Prostate gland (tissue), 2 donors: Measurements from ENCODE around the gene AGAP2. TPM values are rescaled to one million over a fixed set of nuclear protein-coding genes. Genes with fewer than 3 reads are reported as not detected.
"Not testable (repeated sequence)": the region's sequence is repeated elsewhere in the genome, so short reads cannot be mapped to it uniquely, and the experiment has no call there.

Source experiments
- DNase-seq: peaks from one replicate; pipeline ENCODE4 v3.0.0-alpha.2; 2019; ENCODE audit warnings: low spot score
- H3K27ac ChIP-seq, 2 donors: fragments of 200-600 bp; sonication (generic); 2 replicates each; pipeline ENCODE4 v1.5.1; 2017 to 2019
- H3K27me3 ChIP-seq: fragments of 200-600 bp; sonication (generic); replicated peaks from 2 replicates; pipeline ENCODE4 v1.5.1; 2019; ENCODE audit not compliant: insufficient read depth
- H3K36me3 ChIP-seq, 2 donors: fragments of 200-600 bp; sonication (generic); 1 replicate in 1 of 2; 2 replicates in 1 of 2; pipeline versions ENCODE4 v1.5.1 to v1.8.1; 2017 to 2019
- H3K4me1 ChIP-seq: fragments of 200-600 bp; sonication (generic); replicated peaks from 2 replicates; pipeline ENCODE4 v1.5.1; 2019
- H3K4me3 ChIP-seq, 2 donors: fragments of 200-600 bp; sonication (generic); 2 replicates each; pipeline ENCODE4 v1.5.1; 2017 to 2019
- H3K9me3 ChIP-seq: fragments of 200-600 bp; sonication (generic); 2 replicates; pipeline ENCODE4 v1.5.1; 2017
- CTCF ChIP-seq, 4 experiments: fragments of 200-600 bp in 2 of 4; fragments of 450-650 bp in 2 of 4; sonication (generic) in 2 of 4; IDR thresholded peaks; 1 replicate in 3 of 4; 2 replicates in 1 of 4; pipeline ENCODE4 v1.5.1; 2016 to 2019; ENCODE audit warnings: antibody characterized with exemption in 4 of 4, mild to moderate bottlenecking in 2 of 4, moderate library complexity in 2 of 4
- POLR2A ChIP-seq: fragments of 450-650 bp; IDR thresholded peaks from one replicate; pipeline ENCODE4 v1.6.1; 2016; ENCODE audit warnings: antibody characterized with exemption, mild to moderate bottlenecking
- POLR2AphosphoS5 ChIP-seq: sonication (generic); formaldehyde crosslinking; IDR thresholded peaks from one replicate; pipeline ENCODE4 v1.6.1; 2017; ENCODE audit warnings: antibody characterized with exemption
- WGBS: methylation state at CpG from one replicate; pipeline ENCODE4 v1.1.5; 2018; 5-methylcytosine and 5-hydroxymethylcytosine counted together
- intact Hi-C: fragments of 100-400 bp; cut with DNase I; formaldehyde crosslinking; loops from one replicate; pipeline ENCODE4 v1.14.2; 2022
- total RNA-seq, 2 donors: library from RNA; depleted of rRNA; stranded (reverse); fragments of >200 nt; gene quantifications; one replicate each; pipeline ENCODE4 v1.1.0, GENCODE V29; 2016

AGAP2 gene
- total RNA-seq, 2 donors from 2014 or later: 0.82 to 4.2 TPM

DNA sequence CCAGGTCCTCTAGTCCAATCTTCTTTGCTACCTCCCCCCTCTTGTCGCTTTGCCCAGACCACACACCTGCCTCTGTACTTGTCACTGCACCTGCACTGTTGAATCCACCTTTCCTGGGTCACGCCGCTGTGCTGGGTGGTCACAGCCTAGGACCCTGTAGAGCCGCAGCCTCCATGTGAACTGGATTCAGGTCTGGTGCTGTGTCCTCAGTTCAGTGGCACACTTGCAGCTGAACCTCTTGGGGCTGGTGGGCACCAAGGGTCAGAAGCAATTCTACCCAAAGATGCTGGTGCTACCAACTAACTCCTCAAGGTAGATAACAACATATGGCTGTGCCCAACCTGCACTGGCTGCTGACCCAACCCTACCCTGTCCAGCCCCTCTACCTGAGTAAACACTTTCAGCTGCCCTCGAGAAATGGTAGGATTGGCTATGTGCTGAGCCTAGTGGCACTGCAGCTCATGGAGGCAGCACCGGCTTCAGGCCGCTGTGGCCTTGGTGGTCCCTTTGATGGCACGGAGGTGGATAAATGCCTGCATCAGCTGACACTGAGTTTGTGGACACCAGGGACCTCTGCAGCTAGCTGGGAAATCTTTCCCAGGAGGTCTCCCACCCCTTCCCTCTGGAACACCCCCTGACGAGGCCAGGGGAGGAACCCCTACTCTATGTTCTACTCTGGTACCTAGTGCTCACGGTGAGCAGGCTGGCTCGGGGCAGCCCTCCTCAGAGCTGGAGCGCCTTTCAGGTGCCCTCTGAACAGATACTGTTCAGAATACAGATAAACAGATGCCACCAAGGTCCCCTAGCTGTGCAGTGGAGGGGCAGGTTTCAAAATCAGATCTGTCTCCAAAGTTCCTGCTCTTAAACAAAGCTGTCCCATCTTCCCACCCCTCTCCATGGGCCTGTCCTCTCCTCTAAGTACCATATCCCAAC lies 14.3 kb downstream of the AGAP2 start:
- WGBS: 83% methylated on average over 12 of the region's 12 CpGs
- no peaks in the 10 kb centered on the region for H3K9me3 ChIP-seq
- no peak for DNase-seq
- no peak overlapping the region for H3K27ac ChIP-seq
- H3K4me3 ChIP-seq: no peak overlapping the region
- no peaks in the 10 kb centered on the region for H3K27me3 ChIP-seq
- intact Hi-C loops: no loop called here
- no peak for TF ChIP-seq POLR2A
- peaks cover under 1 to 12% of the 10 kb centered on the region in 2 donors for H3K36me3 ChIP-seq
- H3K4me1 ChIP-seq: no peaks in the 10 kb centered on the region

DNA sequence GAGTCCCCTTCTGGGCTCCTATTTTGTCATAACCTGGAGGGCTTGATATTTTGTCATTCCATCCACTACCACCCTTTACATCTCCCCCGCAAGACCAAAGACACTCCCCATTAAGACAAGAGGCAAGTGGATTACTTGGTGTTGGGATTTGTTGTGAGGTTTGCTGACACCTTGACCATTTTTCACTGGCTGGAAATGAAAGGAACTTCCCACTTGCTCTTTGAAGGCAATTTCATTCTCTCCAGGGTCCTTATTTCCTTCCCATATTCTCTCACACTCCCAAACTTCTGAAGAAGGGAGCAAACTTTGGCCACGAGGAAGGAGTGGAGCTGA lies 14.9 kb downstream of the AGAP2 start:
- no peak for TF ChIP-seq POLR2AphosphoS5
- no peak for TF ChIP-seq CTCF (IDR thresholded peaks at IDR 0.05)
- TF ChIP-seq POLR2A: no peak

GRCh38 chr12:57722716-57723629 lies 15.6 kb downstream of the AGAP2 start:
- intact Hi-C loops: no loop called here
- Histone ChIP-seq H3K4me3 (no peak overlapping the region), H3K9me3 (no peaks in the 10 kb centered on the region), H3K27ac (no peak overlapping the region), H3K4me1 (no peaks in the 10 kb centered on the region), H3K27me3 (no peaks in the 10 kb centered on the region), H3K36me3 (peaks cover 7 to 17% of the 10 kb centered on the region in 2 donors)
- DNase-seq: no peak
- no peak for TF ChIP-seq POLR2A
- TF ChIP-seq POLR2AphosphoS5: no peak
- 64% methylated on average over 11 of the region's 11 CpGs for WGBS

More for the DNA sequence above, 14.9 kb downstream of the AGAP2 start:
- 68% methylated on average over 2 of the region's 2 CpGs for WGBS
- H3K27me3 ChIP-seq: no peaks in the 10 kb centered on the region
- H3K36me3 ChIP-seq: peaks cover 7 to 17% of the 10 kb centered on the region in 2 donors
- no peak overlapping the region for H3K4me3 ChIP-seq
- no peak overlapping the region for H3K27ac ChIP-seq
- DNase-seq: no peak
- intact Hi-C loops: no loop called here
- H3K9me3 ChIP-seq: no peaks in the 10 kb centered on the region
- H3K4me1 ChIP-seq: no peaks in the 10 kb centered on the region

GRCh38 chr12:57721846-57722608 lies 16.5 kb downstream of the AGAP2 start:
- H3K9me3 ChIP-seq, H3K4me3 ChIP-seq, intact Hi-C loops, DNase-seq, H3K27ac ChIP-seq, H3K4me1 ChIP-seq, H3K27me3 ChIP-seq: not testable (repeated sequence)
- 89% methylated on average over 16 of the region's 16 CpGs for WGBS
- peaks cover 7 to 17% of the 10 kb centered on the region in 2 donors for H3K36me3 ChIP-seq

- Histone ChIP-seq H3K9me3 (no peaks in the 10 kb centered on the region), H3K4me3 (no peak overlapping the region), H3K27me3 (no peaks in the 10 kb centered on the region), H3K27ac (no peak overlapping the region), H3K4me1 (no peaks in the 10 kb centered on the region), H3K36me3 (peaks cover 11 to 25% of the 10 kb centered on the region in 2 donors)
- no peak for TF ChIP-seq POLR2A
- TF ChIP-seq POLR2AphosphoS5: no peak
- no peak for TF ChIP-seq CTCF (IDR thresholded peaks at IDR 0.05)
- no peak for DNase-seq
- intact Hi-C loops: no loop called here
- 86% methylated on average over 11 of the region's 11 CpGs for WGBS
These were observed 17.6 kb downstream of the AGAP2 start for GRCh38 chr12:57720606-57721595.
